SK-N-SH treated with all-trans-retinoic acid at 6 μM for 48 hours (cell line): ENCODE results near the gene ALOX12B.

Source experiments
- ATAC-seq: fragments of 200-7000 bp; cut with Tn5 transposase; 3 replicates; pipeline ENCODE4 v1.9.1; 2020; ENCODE audit warnings: mild to moderate bottlenecking, moderate library complexity
- ARNTL ChIP-seq: fragments of 450-650 bp; formaldehyde crosslinking; IDR thresholded peaks from 2 replicates; pipeline ENCODE4 v1.5.0; 2020; ENCODE audit warnings: low read depth, mild to moderate bottlenecking, moderate library complexity, borderline replicate concordance
- BACH2 ChIP-seq: fragments of 250-450 bp; sonication (Bioruptor Pico); IDR thresholded peaks from 2 replicates; pipeline ENCODE4 v1.9.0; 2021; ENCODE audit warnings: mild to moderate bottlenecking, borderline replicate concordance
- CREB5 ChIP-seq: fragments of 250-450 bp; sonication (Bioruptor Pico); IDR thresholded peaks from 2 replicates; pipeline ENCODE4 v1.5.1; 2020; ENCODE audit warnings: low read depth, mild to moderate bottlenecking, moderate library complexity
- CSDC2 ChIP-seq: fragments of 250-450 bp; sonication (Bioruptor Pico); IDR thresholded peaks from 2 replicates; pipeline ENCODE4 v1.5.0; 2020; ENCODE audit warnings: mild to moderate bottlenecking, moderate library complexity
- CSRNP3 ChIP-seq: fragments of 250-450 bp; sonication (Bioruptor Pico); IDR thresholded peaks from 2 replicates; pipeline ENCODE4 v1.5.1; 2021; ENCODE audit warnings: mild to moderate bottlenecking, moderate library complexity
- ESRRG ChIP-seq: fragments of 250-450 bp; sonication (Bioruptor Pico); IDR thresholded peaks from 2 replicates; pipeline ENCODE4 v1.6.1; 2021; ENCODE audit warnings: mild to moderate bottlenecking
- GLIS3 ChIP-seq: fragments of 250-450 bp; sonication (Bioruptor Pico); IDR thresholded peaks from 2 replicates; pipeline ENCODE4 v1.5.0; 2020; ENCODE audit warnings: mild to moderate bottlenecking, moderate library complexity
- ISL1 ChIP-seq: fragments of 250-450 bp; sonication (Bioruptor Pico); IDR thresholded peaks from 2 replicates; pipeline ENCODE4 v2.1.2; 2022; ENCODE audit warnings: mild to moderate bottlenecking, moderate library complexity
- OSR1 ChIP-seq: fragments of 250-450 bp; sonication (Bioruptor Pico); IDR thresholded peaks from 2 replicates; pipeline ENCODE4 v1.8.0; 2022; ENCODE audit warnings: moderate library complexity, mild to moderate bottlenecking, inconsistent platforms
- PATZ1 ChIP-seq: fragments of 250-450 bp; sonication (Bioruptor Pico); IDR thresholded peaks from 2 replicates; pipeline ENCODE4 v1.8.0; 2020; ENCODE audit warnings: mild to moderate bottlenecking, moderate library complexity, borderline replicate concordance
- POU6F1 ChIP-seq: fragments of 250-450 bp; sonication (Bioruptor Pico); IDR thresholded peaks from 2 replicates; pipeline ENCODE4 v1.8.0; 2021; ENCODE audit warnings: low read depth, mild to moderate bottlenecking, moderate library complexity, borderline replicate concordance
- PPARA ChIP-seq: fragments of 250-450 bp; sonication (Bioruptor Pico); IDR thresholded peaks from 2 replicates; pipeline ENCODE4 v1.5.0; 2020; ENCODE audit warnings: mild to moderate bottlenecking, borderline replicate concordance
- RARB ChIP-seq: fragments of 250-450 bp; sonication (Bioruptor Pico); IDR thresholded peaks from 2 replicates; pipeline ENCODE4 v1.8.0; 2021; ENCODE audit warnings: mild to moderate bottlenecking, moderate library complexity
- SNAI2 ChIP-seq: fragments of 250-450 bp; sonication (Bioruptor Pico); IDR thresholded peaks from 2 replicates; pipeline ENCODE4 v1.5.0; 2020; ENCODE audit warnings: mild to moderate bottlenecking, moderate library complexity
- TCF4 ChIP-seq: fragments of 250-450 bp; sonication (Bioruptor Pico); IDR thresholded peaks from 2 replicates; pipeline ENCODE4 v1.8.0; 2021; ENCODE audit warnings: mild to moderate bottlenecking, moderate library complexity, borderline replicate concordance
- TOX ChIP-seq: fragments of 250-450 bp; sonication (Bioruptor Pico); IDR thresholded peaks from 2 replicates; pipeline ENCODE4 v1.8.0; 2021; ENCODE audit warnings: mild to moderate bottlenecking, moderate library complexity, borderline replicate concordance
- ZC3H10 ChIP-seq: fragments of 250-450 bp; sonication (Bioruptor Pico); IDR thresholded peaks from 2 replicates; pipeline ENCODE4 v1.5.1; 2021; ENCODE audit warnings: mild to moderate bottlenecking, moderate library complexity
- ZFP3 ChIP-seq: fragments of 250-450 bp; sonication (Bioruptor Pico); IDR thresholded peaks from 2 replicates; pipeline ENCODE4 v1.5.0; 2020; ENCODE audit warnings: mild to moderate bottlenecking, moderate library complexity
- ZFP30 ChIP-seq: fragments of 450-650 bp; formaldehyde crosslinking; IDR thresholded peaks from 2 replicates; pipeline ENCODE4 v1.5.0; 2022; ENCODE audit warnings: mild to moderate bottlenecking, moderate library complexity
- ZNF70 ChIP-seq: fragments of 450-650 bp; formaldehyde crosslinking; IDR thresholded peaks from 2 replicates; pipeline ENCODE4 v1.5.0; 2020; ENCODE audit warnings: mild to moderate bottlenecking, moderate library complexity
- TF ChIP-seq, protein P1 (sequence below): fragments of 250-450 bp; sonication (Bioruptor Pico); IDR thresholded peaks from 2 replicates; pipeline ENCODE4 v1.5.0; 2020; ENCODE audit warnings: mild to moderate bottlenecking, moderate library complexity

ALOX12B gene

DNA sequence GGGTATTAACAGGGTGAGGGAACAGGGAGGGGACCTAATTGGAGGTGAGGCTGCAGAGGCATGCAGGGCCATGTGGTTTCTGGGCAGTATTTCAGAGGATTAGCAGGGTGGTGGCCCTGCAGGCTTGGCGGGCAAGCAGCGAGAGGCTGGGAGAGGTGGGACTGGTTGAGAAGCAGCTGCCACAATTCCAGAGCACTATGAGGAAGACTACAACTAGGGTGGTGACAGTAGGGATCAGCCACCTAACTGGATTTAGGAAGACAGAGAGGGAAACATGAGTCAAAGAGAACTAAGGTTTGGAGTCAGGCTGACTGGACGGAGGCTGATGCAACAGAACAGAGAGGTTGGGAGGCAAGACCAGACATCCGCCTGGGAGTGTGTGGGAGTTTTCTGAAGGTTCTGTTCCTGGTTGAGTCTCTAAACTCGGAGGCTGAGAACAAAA, 18.5 kb upstream of the ALOX12B start:
- ATAC-seq = no peak
- TF ChIP-seq TCF4 (no peak), ARNTL (no peak), PATZ1 (no peak), CREB5 (CRISPR knock-in tag) (no peak), ESRRG (no peak), ZFP3 (CRISPR knock-in tag) (no peak), BACH2 (CRISPR knock-in tag) (no peak), ZFP30 (no peak), CSDC2 (no peak), OSR1 (CRISPR knock-in tag) (no peak), SNAI2 (no peak), ZNF70 (no peak), ISL1 (no peak), ZC3H10 (CRISPR knock-in tag) (no peak), TOX (no peak), POU6F1 (no peak), CSRNP3 (no peak)
- TF ChIP-seq, protein P1, sequence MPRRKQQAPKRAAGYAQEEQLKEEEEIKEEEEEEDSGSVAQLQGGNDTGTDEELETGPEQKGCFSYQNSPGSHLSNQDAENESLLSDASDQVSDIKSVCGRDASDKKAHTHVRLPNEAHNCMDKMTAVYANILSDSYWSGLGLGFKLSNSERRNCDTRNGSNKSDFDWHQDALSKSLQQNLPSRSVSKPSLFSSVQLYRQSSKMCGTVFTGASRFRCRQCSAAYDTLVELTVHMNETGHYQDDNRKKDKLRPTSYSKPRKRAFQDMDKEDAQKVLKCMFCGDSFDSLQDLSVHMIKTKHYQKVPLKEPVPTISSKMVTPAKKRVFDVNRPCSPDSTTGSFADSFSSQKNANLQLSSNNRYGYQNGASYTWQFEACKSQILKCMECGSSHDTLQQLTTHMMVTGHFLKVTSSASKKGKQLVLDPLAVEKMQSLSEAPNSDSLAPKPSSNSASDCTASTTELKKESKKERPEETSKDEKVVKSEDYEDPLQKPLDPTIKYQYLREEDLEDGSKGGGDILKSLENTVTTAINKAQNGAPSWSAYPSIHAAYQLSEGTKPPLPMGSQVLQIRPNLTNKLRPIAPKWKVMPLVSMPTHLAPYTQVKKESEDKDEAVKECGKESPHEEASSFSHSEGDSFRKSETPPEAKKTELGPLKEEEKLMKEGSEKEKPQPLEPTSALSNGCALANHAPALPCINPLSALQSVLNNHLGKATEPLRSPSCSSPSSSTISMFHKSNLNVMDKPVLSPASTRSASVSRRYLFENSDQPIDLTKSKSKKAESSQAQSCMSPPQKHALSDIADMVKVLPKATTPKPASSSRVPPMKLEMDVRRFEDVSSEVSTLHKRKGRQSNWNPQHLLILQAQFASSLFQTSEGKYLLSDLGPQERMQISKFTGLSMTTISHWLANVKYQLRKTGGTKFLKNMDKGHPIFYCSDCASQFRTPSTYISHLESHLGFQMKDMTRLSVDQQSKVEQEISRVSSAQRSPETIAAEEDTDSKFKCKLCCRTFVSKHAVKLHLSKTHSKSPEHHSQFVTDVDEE (CRISPR knock-in tag) = no peak

DNA sequence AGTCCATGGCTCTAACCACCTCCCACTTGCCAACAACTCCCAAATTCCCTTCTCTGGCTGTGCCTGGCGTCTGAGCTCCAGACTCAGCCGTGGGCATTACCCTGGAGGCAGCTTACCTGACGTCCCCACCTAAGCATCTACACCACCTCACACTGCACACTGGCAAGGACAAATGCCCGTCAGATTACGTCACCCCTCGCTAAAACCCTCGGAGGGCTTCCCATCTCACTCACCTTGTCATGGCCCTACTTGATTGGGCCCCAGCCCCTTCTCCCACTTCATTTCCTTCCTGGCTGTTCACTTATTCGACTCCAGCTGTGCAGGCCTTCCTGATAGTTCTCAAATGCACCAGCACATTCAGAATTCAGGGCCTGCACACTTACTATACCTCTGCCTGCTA, 17.4 kb upstream of the ALOX12B start:
- no peak for ATAC-seq
- TF ChIP-seq GLIS3 (CRISPR knock-in tag) (no peak), POU6F1 (no peak), PPARA (no peak), TOX (no peak), RARB (no peak), ZNF70 (no peak)
- TF ChIP-seq, protein P1 (CRISPR knock-in tag) = no peak
